Neural progenitor cell (in vitro differentiated cells): ENCODE data around the gene NOP16. TPM values are rescaled to one million over a fixed set of nuclear protein-coding genes. Genes with fewer than 3 reads are reported as not detected.
A peak's percentile ranks its signal among the peaks of the same experiment; 100 is the strongest.

Source experiments
- DNase-seq: peaks from one replicate; pipeline ENCODE4 v3.0.0-alpha.2; 2016; ENCODE audit warnings: low spot score
- H2AFZ ChIP-seq: fragments of 200-600 bp; sonication (generic); replicated peaks from 2 replicates; pipeline ENCODE4 v1.6.1; 2016; ENCODE audit warnings: antibody characterized with exemption
- H3F3A ChIP-seq: fragments of 200-600 bp; sonication (generic); 2 replicates; pipeline ENCODE4 v1.6.1; 2016; ENCODE audit warnings: antibody characterized with exemption, low read depth
- H3K27ac ChIP-seq: fragments of 200-600 bp; sonication (generic); 2 replicates; pipeline ENCODE4 v1.5.1; 2016; ENCODE audit warnings: mild to moderate bottlenecking
- H3K27me3 ChIP-seq: fragments of 200-600 bp; sonication (generic); 2 replicates; pipeline ENCODE4 v1.6.1; 2016; ENCODE audit warnings: mild to moderate bottlenecking, moderate library complexity
- H3K36me3 ChIP-seq: fragments of 200-600 bp; sonication (generic); 2 replicates; pipeline ENCODE4 v1.5.1; 2016
- H3K4me1 ChIP-seq: fragments of 200-600 bp; sonication (generic); 2 replicates; pipeline ENCODE4 v1.6.1; 2016; ENCODE audit warnings: mixed run types
- H3K4me2 ChIP-seq: fragments of 200-600 bp; sonication (generic); 2 replicates; pipeline ENCODE4 v1.6.1; 2016
- H3K4me3 ChIP-seq: fragments of 200-600 bp; sonication (generic); 2 replicates; pipeline ENCODE4 v1.5.1; 2016
- H3K79me2 ChIP-seq: fragments of 200-600 bp; sonication (generic); 2 replicates; pipeline ENCODE4 v1.6.1; 2016; ENCODE audit warnings: low read depth
- H3K9ac ChIP-seq: fragments of 200-600 bp; sonication (generic); 2 replicates; pipeline ENCODE4 v1.6.1; 2016
- H3K9me3 ChIP-seq: fragments of 200-600 bp; sonication (generic); 2 replicates; pipeline ENCODE4 v1.5.1; 2016; ENCODE audit warnings: low read depth
- H4K20me1 ChIP-seq: fragments of 200-600 bp; sonication (generic); 2 replicates; pipeline ENCODE4 v1.6.1; 2016; ENCODE audit warnings: low read depth
- H3K27ac Mint-ChIP-seq: 3 replicates; pipeline ENCODE4 v1.8.0; 2021; ENCODE audit warnings: mixed read lengths
- H3K27me3 Mint-ChIP-seq: 2 replicates; pipeline ENCODE4 v1.8.0; 2022; ENCODE audit warnings: low read depth, mild to moderate bottlenecking, inconsistent platforms, moderate library complexity, mixed read lengths; ENCODE audit not compliant: insufficient read depth
- H3K36me3 Mint-ChIP-seq: 3 replicates; pipeline ENCODE4 v1.8.0; 2021; ENCODE audit warnings: mixed read lengths
- H3K4me1 Mint-ChIP-seq: 3 replicates; pipeline ENCODE4 v1.8.0; 2021; ENCODE audit warnings: mixed read lengths
- H3K4me3 Mint-ChIP-seq: 3 replicates; pipeline ENCODE4 v1.8.0; 2021; ENCODE audit warnings: mild to moderate bottlenecking, moderate library complexity, mixed read lengths
- H3K9me3 Mint-ChIP-seq: 3 replicates; pipeline ENCODE4 v1.8.0; 2020; ENCODE audit warnings: mixed read lengths
- EZH2 ChIP-seq: fragments of 200-600 bp; sonication (generic); IDR thresholded peaks from 2 replicates; pipeline ENCODE4 v1.6.1; 2017; ENCODE audit warnings: antibody characterized with exemption, mild to moderate bottlenecking, moderate library complexity
- EZH2phosphoT487 ChIP-seq: fragments of 200-600 bp; sonication (generic); IDR thresholded peaks from 2 replicates; pipeline ENCODE4 v1.6.1; 2017; ENCODE audit warnings: antibody characterized with exemption
- total RNA-seq: library from RNA; depleted of rRNA; stranded (reverse); fragments of >200 nt; gene quantifications from 2 replicates; pipeline ENCODE4 v1.2.3, GENCODE V29; 2015; ENCODE audit warnings: low replicate concordance
- TF ChIP-seq, protein P1 (sequence below): fragments of 200-600 bp; sonication (generic); IDR thresholded peaks from 2 replicates; pipeline ENCODE4 v1.5.1; 2017; ENCODE audit warnings: antibody characterized with exemption, mild to moderate bottlenecking

NOP16 gene
- total RNA-seq, 1 donor from 2014 or later: 10.3 TPM

DNA sequence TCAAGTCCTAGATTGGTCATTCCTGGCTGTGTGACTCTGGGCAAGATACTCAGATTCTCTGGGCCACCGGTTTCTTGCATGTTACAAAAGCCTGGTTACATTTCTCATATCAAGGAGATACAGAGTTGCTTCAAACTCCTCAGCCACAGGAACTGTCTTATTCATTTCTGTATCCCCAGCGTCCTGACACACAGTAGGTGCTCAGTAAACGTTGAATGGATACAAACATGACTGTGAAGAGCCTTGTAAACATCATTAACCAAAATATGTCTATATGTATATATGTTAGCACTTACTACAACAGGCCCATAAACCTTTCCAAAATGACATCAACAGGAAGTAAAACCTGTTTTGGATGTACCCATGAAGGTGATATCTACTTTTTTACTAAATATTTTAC is 26.3 kb upstream of the NOP16 start:
- no peak overlapping the region for H3K4me2 ChIP-seq
- H3K4me1 ChIP-seq: no peaks in the 10 kb centered on the region
- peaks cover 24% of the 10 kb centered on the region for H3K27me3 ChIP-seq
- Mint-ChIP-seq H3K4me3 (peak overlapping the region; percentile 85), H3K27me3 (peaks cover 5% of the 10 kb centered on the region), H3K4me1 (peaks cover 9% of the 10 kb centered on the region), H3K36me3 (no peaks in the 10 kb centered on the region), H3K9me3 (no peaks in the 10 kb centered on the region), H3K27ac (no peak overlapping the region)
- TF ChIP-seq, protein P1, sequence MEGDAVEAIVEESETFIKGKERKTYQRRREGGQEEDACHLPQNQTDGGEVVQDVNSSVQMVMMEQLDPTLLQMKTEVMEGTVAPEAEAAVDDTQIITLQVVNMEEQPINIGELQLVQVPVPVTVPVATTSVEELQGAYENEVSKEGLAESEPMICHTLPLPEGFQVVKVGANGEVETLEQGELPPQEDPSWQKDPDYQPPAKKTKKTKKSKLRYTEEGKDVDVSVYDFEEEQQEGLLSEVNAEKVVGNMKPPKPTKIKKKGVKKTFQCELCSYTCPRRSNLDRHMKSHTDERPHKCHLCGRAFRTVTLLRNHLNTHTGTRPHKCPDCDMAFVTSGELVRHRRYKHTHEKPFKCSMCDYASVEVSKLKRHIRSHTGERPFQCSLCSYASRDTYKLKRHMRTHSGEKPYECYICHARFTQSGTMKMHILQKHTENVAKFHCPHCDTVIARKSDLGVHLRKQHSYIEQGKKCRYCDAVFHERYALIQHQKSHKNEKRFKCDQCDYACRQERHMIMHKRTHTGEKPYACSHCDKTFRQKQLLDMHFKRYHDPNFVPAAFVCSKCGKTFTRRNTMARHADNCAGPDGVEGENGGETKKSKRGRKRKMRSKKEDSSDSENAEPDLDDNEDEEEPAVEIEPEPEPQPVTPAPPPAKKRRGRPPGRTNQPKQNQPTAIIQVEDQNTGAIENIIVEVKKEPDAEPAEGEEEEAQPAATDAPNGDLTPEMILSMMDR: no peak
- TF ChIP-seq EZH2phosphoT487: no peak
- no peak for TF ChIP-seq EZH2
- no peaks in the 10 kb centered on the region for H4K20me1 ChIP-seq
- no peak overlapping the region for H3K9ac ChIP-seq
- H3K36me3 ChIP-seq: no peaks in the 10 kb centered on the region
- H3K4me3 ChIP-seq: no peak overlapping the region
- no peak overlapping the region for H3K27ac ChIP-seq
- no peak overlapping the region for H2AFZ ChIP-seq
- no peak for DNase-seq
- H3K79me2 ChIP-seq: no peaks in the 10 kb centered on the region
- H3F3A ChIP-seq: peaks cover 7% of the 10 kb centered on the region
- no peaks in the 10 kb centered on the region for H3K9me3 ChIP-seq

DNA sequence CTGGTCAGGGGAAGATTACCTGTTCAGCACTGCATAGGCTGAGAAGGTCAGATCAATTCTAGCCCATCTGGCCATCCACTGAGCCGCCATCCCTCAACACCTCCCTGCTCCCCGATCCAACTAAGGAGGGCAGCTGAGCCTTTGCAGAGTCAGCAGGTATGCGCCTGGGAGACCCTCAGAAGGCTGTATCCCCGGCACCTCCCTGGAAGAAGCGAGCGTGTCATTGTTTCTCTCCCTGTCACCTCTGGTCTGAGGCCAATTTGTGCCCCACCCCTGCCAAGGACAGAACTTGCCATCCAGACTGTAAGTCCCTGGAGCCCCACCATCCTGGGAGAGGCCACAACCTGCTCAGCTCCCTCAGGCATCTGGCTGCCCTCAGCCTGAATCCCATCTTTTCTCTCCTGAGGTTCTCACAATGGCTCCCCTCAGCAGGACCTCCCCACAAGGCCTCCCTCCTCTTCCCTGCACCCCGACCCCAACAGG is 25.4 kb upstream of the NOP16 start:
- H3K36me3 ChIP-seq: no peaks in the 10 kb centered on the region
- H3K79me2 ChIP-seq: no peaks in the 10 kb centered on the region
- H3K4me3 Mint-ChIP-seq: peak overlapping the region; percentile 55
- H3K27ac Mint-ChIP-seq: peak overlapping the region; percentile 63
- no peaks in the 10 kb centered on the region for H3K4me1 ChIP-seq
- no peak for TF ChIP-seq EZH2
- TF ChIP-seq, protein P1: no peak
- no peak for TF ChIP-seq EZH2phosphoT487
- H4K20me1 ChIP-seq: no peaks in the 10 kb centered on the region
- no peaks in the 10 kb centered on the region for H3K9me3 ChIP-seq
- no peak overlapping the region for H3K9ac ChIP-seq
- no peak overlapping the region for H3K4me2 ChIP-seq
- H3K27me3 Mint-ChIP-seq: peaks cover 5% of the 10 kb centered on the region
- no peak overlapping the region for H3K4me3 ChIP-seq
- H3K4me1 Mint-ChIP-seq: peaks cover 9% of the 10 kb centered on the region
- H2AFZ ChIP-seq: no peak overlapping the region
- H3K27me3 ChIP-seq: peaks cover 24% of the 10 kb centered on the region
- no peak for DNase-seq
- H3K36me3 Mint-ChIP-seq: no peaks in the 10 kb centered on the region
- H3F3A ChIP-seq: peaks cover 7% of the 10 kb centered on the region
- no peak overlapping the region for H3K27ac ChIP-seq
- H3K9me3 Mint-ChIP-seq: no peaks in the 10 kb centered on the region

DNA sequence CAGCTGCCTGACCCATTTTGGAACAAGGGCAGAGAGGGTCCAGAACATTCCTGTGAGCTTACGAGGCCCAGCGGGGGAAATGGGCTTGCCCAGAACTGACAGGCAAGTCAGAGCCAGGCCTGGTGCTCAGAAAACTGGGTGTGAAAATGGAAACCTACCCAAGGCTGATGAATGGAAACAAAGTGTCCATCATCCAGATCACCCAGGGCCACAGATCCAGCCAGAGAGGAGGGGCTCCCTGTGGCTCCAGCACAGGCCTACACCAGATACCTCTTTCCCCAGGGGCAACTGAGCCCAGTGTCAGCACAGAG is 24.8 kb upstream of the NOP16 start:
- no peak for DNase-seq
- H3K4me3 ChIP-seq: no peak overlapping the region
- H3K36me3 ChIP-seq: no peaks in the 10 kb centered on the region
- no peak overlapping the region for H3K27ac ChIP-seq
- Mint-ChIP-seq H3K4me1 (peaks cover 9% of the 10 kb centered on the region), H3K27me3 (peaks cover 5% of the 10 kb centered on the region), H3K4me3 (no peak overlapping the region), H3K36me3 (no peaks in the 10 kb centered on the region), H3K27ac (no peak overlapping the region), H3K9me3 (no peaks in the 10 kb centered on the region)
- H3K4me1 ChIP-seq: no peaks in the 10 kb centered on the region
- no peak overlapping the region for H2AFZ ChIP-seq
- H3K9me3 ChIP-seq: no peaks in the 10 kb centered on the region
- H3K27me3 ChIP-seq: peaks cover 24% of the 10 kb centered on the region
- no peak overlapping the region for H3K4me2 ChIP-seq
- no peaks in the 10 kb centered on the region for H3K79me2 ChIP-seq
- H3F3A ChIP-seq: peaks cover 7% of the 10 kb centered on the region
- no peaks in the 10 kb centered on the region for H4K20me1 ChIP-seq
- TF ChIP-seq EZH2: no peak
- no peak overlapping the region for H3K9ac ChIP-seq

DNA sequence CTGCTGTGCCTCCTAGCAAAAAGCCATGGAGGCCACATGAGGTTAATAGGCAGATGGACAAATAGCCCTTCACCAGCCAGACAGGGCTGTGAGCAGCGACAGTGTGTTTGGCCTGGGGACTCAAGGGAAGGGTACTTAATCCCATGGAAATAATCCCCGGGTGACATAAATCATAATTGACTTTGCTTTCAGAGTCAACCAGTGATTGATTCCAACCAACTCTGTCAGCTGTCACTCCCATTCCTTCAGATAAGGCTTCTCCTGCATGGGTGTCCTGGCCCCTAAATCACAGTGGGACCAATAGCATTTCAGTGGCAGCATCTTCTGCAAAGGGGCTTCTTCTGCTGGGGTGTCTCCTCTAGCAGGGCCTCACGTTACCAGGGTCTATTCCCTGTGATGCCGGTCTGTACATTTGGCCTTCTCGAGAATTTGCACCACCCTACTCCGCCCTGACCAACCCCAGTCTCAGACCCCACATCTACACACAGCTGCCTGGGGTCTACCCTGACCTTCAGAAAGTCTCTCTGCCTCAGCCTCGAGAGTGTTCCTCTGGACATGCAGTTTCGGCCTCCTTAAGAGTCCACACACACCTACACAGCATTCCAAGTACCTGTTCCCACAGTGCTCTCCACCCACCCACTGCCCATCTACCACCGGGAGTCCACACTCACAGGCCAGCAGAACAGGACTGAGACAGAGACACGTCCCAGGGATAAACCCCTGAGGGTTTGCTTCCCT is 24.3 kb upstream of the NOP16 start:
- Histone ChIP-seq H3K9ac (no peak overlapping the region), H3K4me2 (no peak overlapping the region), H3K27me3 (peaks cover 22% of the 10 kb centered on the region), H3K79me2 (no peaks in the 10 kb centered on the region), H3K9me3 (no peaks in the 10 kb centered on the region), H3K36me3 (no peaks in the 10 kb centered on the region), H3K27ac (no peak overlapping the region), H3K4me1 (no peaks in the 10 kb centered on the region), H4K20me1 (no peaks in the 10 kb centered on the region), H2AFZ (no peak overlapping the region), H3F3A (peaks cover 7% of the 10 kb centered on the region), H3K4me3 (no peak overlapping the region)
- Mint-ChIP-seq H3K36me3 (no peaks in the 10 kb centered on the region), H3K27ac (peak overlapping the region; percentile 81), H3K27me3 (peaks cover 5% of the 10 kb centered on the region), H3K4me1 (peaks cover 9% of the 10 kb centered on the region), H3K9me3 (no peaks in the 10 kb centered on the region), H3K4me3 (peak overlapping the region; percentile 38)
- no peak for DNase-seq
- TF ChIP-seq EZH2 (no peak), EZH2phosphoT487 (no peak)
- TF ChIP-seq, protein P1: no peak
